Heart right ventricle (tissue), 16 donors: Measurements from ENCODE around the gene CD300C. TPM values are rescaled to one million over a fixed set of nuclear protein-coding genes. Genes with fewer than 3 reads are reported as not detected.

Source experiments
- ATAC-seq, 8 donors: fragments of 200-7000 bp; cut with Tn5 transposase; one replicate each; pipeline ENCODE4 v1.9.1; 2020; ENCODE audit warnings: mild to moderate bottlenecking in 8 of 8, moderate library complexity in 8 of 8, moderate number of reproducible peaks in 1 of 8
- DNase-seq, 2 donors: peaks; one replicate each; pipeline ENCODE4 v3.0.0-alpha.2; 2020
- H3K27ac ChIP-seq, 10 donors: fragments of 200-600 bp; sonication (generic) in 2 of 10; one replicate each; pipeline versions ENCODE4 v1.5.0 to v1.8.0; 2020 to 2022; ENCODE audit warnings: mild to moderate bottlenecking in 3 of 10
- H3K27me3 ChIP-seq, 7 donors: fragments of 200-600 bp; one replicate each; pipeline ENCODE4 v1.8.0; 2021 to 2022; ENCODE audit warnings: mild to moderate bottlenecking in 2 of 7
- H3K36me3 ChIP-seq, 9 donors: fragments of 200-600 bp; sonication (generic) in 1 of 9; one replicate each; pipeline versions ENCODE4 v1.5.0 to v1.8.0; 2020 to 2022; ENCODE audit warnings: mild to moderate bottlenecking in 2 of 9
- H3K4me1 ChIP-seq, 9 donors: fragments of 200-600 bp; sonication (generic) in 1 of 9; one replicate each; pipeline versions ENCODE4 v1.5.0 to v1.8.0; 2020 to 2022; ENCODE audit warnings: mild to moderate bottlenecking in 4 of 9
- H3K4me3 ChIP-seq, 10 donors: fragments of 200-600 bp; sonication (generic) in 2 of 10; one replicate each; pipeline versions ENCODE4 v1.5.0 to v1.8.0; 2020 to 2022; ENCODE audit warnings: mild to moderate bottlenecking in 7 of 10, moderate library complexity in 2 of 10
- H3K9me3 ChIP-seq, 11 donors: fragments of 200-600 bp in 10 of 11; sonication (generic) in 2 of 11; one replicate each; pipeline versions ENCODE4 v1.5.0 to v1.8.0; 2013 to 2022; ENCODE audit warnings: mild to moderate bottlenecking in 2 of 11, control low read depth in 1 of 11, moderate library complexity in 1 of 11
- CTCF ChIP-seq, 9 donors: fragments of 200-600 bp; sonication (generic) in 2 of 9; IDR thresholded peaks; one replicate each; pipeline versions ENCODE4 v1.5.0 to v1.8.0; 2021 to 2022; ENCODE audit warnings: antibody characterized with exemption in 9 of 9, mild to moderate bottlenecking in 5 of 9, moderate library complexity in 1 of 9
- WGBS, 2 donors: extraction: QIAGEN DNeasy Blood & Tissue Kit; methylation state at CpG; one replicate each; pipeline ENCODE4 v1.1.7; 2013; ENCODE audit warnings: inconsistent platforms in 1 of 2; 5-methylcytosine and 5-hydroxymethylcytosine counted together
- intact Hi-C, 10 donors: fragments of 100-400 bp; cut with DNase I; formaldehyde crosslinking; loops; one replicate each; pipeline versions ENCODE4 v1.11.1 to v1.14.2; 2022
- polyA plus RNA-seq, 2 donors: library from polyadenylated mRNA; stranded (reverse); fragments of 200-250 nt; gene quantifications; one replicate each; pipeline ENCODE4 v1.2.3, GENCODE V29; 2013
- total RNA-seq, 10 donors: library from RNA; stranded (reverse); fragmentation: NEBNext Ultra II Directional in 3 of 10; extraction: Animal tissue kit (Norgen Biotek cat#: 25700) in 3 of 10; gene quantifications; one replicate each; pipeline versions ENCODE4 v1.2.1 to v1.2.4, GENCODE V29; 2021 to 2023
- donor health status: Arrhythmogenic right ventricular cardiomyopathy.
- donor health status: ischemic (EF 13 %, LVEDD 7.1; RV severe dilation, severe dysfunction).
- donor health status: healthy with polysubstance abuse.
- donor health status: DM: no; HTN: yes; CAD: no.
- donor health status: DM: no; HTN: no; CAD: no.
- donor health status: ischemic (EF 25% LVEDD 6.9; RV normal size, moderate dysfunction).
- donor health status: ischemic (EF 25% LVEDD 5.7; RV mildly dilated, moderate dysfunction).
- donor health status: healthy.
- donor health status: DM: yes; HTN: yes; CAD: no.
- donor health status: Ischemic cardiomyopathy.
- donor health status: ischemic (EF 35%, LVEDD 5.7; RV mildly dilated, moderate dysfunction).
- donor health status: nonischemic (EF 11% LVEDD 7.7; RV severe dilation, severe dysfunction).
- donor health status: DM: yes; HTN: yes; CAD: no.
- donor health status: PGD.
- donor health status: ischemic (EF 29% LVEDD 5.4; RV normal size, mild dysfunction).
- donor health status: nonischemic (EF 23%, LVEDD 6.1; RV moderate dilation, normal function).

Gene CD300C
- total and polyA plus RNA-seq, 12 donors: 0.21 to 3.2 (median 0.55) TPM

- ATAC-seq (peak; percentile 53 to 76 (median 60)), DNase-seq (no peak)
- intact Hi-C loops: loop anchor here in 2 of 10 donors (5.0 to 10.0 kb wide), 2 partner anchors 165 to 168 kb away; partner anchors contain the start of gene RAB37 (in 2 of the 2)
- H3K27me3 ChIP-seq: peaks cover 0 to 33% (median 14%) of the 10 kb centered on the region in 7 donors
- no peaks in the 10 kb centered on the region for H3K36me3 ChIP-seq
- WGBS, 2 donors: 70 to 76% methylated on average over 31 to 32 of the region's 32 CpGs
- TF ChIP-seq CTCF (IDR thresholded peaks at IDR 0.05): no peak
- peak overlapping the region in 1 of 10 donors; percentile 77 for H3K27ac ChIP-seq
- peaks cover 0 to 6% (median 0%) of the 10 kb centered on the region in 11 donors for H3K9me3 ChIP-seq
- no peak overlapping the region for H3K4me3 ChIP-seq
- H3K4me1 ChIP-seq: peaks cover 0 to 44% (median 0%) of the 10 kb centered on the region in 9 donors
Measured at GRCh38 chr17:74569020-74570003, 23.4 kb upstream of the CD300C start.

- WGBS, 2 donors: 73% methylated on average over 4 of the region's 4 CpGs
- ATAC-seq (no peak), DNase-seq (no peak)
- peaks cover 0 to 6% (median 0%) of the 10 kb centered on the region in 11 donors for H3K9me3 ChIP-seq
- H3K36me3 ChIP-seq: no peaks in the 10 kb centered on the region
- H3K27ac ChIP-seq: peak overlapping the region in 1 of 10 donors; percentile 79
- TF ChIP-seq CTCF (IDR thresholded peaks at IDR 0.05): no peak
- H3K4me1 ChIP-seq: peaks cover 0 to 44% (median 0%) of the 10 kb centered on the region in 9 donors
- intact Hi-C loops: loop anchor here in 2 of 10 donors (5.0 to 10.0 kb wide), 2 partner anchors 167 to 169 kb away; partner anchors contain the start of gene RAB37 (in 2 of the 2)
- H3K4me3 ChIP-seq: no peak overlapping the region
- peaks cover 0 to 30% (median 15%) of the 10 kb centered on the region in 7 donors for H3K27me3 ChIP-seq
Measured at GRCh38 chr17:74568106-74568873, 22.4 kb upstream of the CD300C start.

GRCh38 chr17:74567397-74567796 is 21.5 kb upstream of the CD300C start, which contains the start of gene CD300H:
TSS of gene CD300H (minus strand) at chr17:74567509.
- peak within 1 kb of the TSS in 1 of 10 donors; percentile 23 for H3K4me3 ChIP-seq
- peaks cover 0 to 44% (median 0%) of the 10 kb centered on the region in 9 donors for H3K4me1 ChIP-seq
- ATAC-seq (peak in 3 of 8 donors; percentile 19 to 47 (median 21)), DNase-seq (no peak)
- H3K36me3 ChIP-seq: no peaks in the 10 kb centered on the region
- H3K27me3 ChIP-seq: peaks cover 0 to 31% (median 15%) of the 10 kb centered on the region in 7 donors
- whole genome bisulfite sequencing, 2 donors: 77 to 78% methylated on average over 2 of the region's 2 CpGs
- peaks cover 0 to 6% (median 0%) of the 10 kb centered on the region in 11 donors for H3K9me3 ChIP-seq
- TF ChIP-seq CTCF (IDR thresholded peaks at IDR 0.05): no peak
- intact Hi-C loops: loop anchor here in 2 of 10 donors (5.0 to 10.0 kb wide), 2 partner anchors 167 to 170 kb away; partner anchors contain the start of gene RAB37 (in 2 of the 2)
- peak within 1 kb of the TSS in 1 of 10 donors; percentile 79 for H3K27ac ChIP-seq
